IPS-11a (cell line): ENCODE data around the gene PTPRG.

ENCODE experiments used
- H3K4me3 ChIP-seq: one replicate; pipeline ENCODE4 v1.5.1; 2013; ENCODE audit warnings: low read depth, low read length, control low read depth

Gene PTPRG

GRCh38 chr3:61877359-61878138 lies 316.2 kb downstream of the PTPRG start:
- H3K4me3 ChIP-seq = no peak overlapping the region

GRCh38 chr3:61882253-61882652 lies 320.9 kb downstream of the PTPRG start:
- no peak overlapping the region for H3K4me3 ChIP-seq

- H3K4me3 ChIP-seq = no peak overlapping the region
Measured at GRCh38 chr3:61884794-61885193, 323.4 kb downstream of the PTPRG start.

- no peak overlapping the region for H3K4me3 ChIP-seq
Measured at GRCh38 chr3:61885414-61885813, 324.0 kb downstream of the PTPRG start.

- H3K4me3 ChIP-seq = no peak overlapping the region
Measured at GRCh38 chr3:61887206-61887605, 325.8 kb downstream of the PTPRG start.

- no peak overlapping the region for H3K4me3 ChIP-seq
Measured at GRCh38 chr3:61889259-61889658, 327.9 kb downstream of the PTPRG start.

GRCh38 chr3:61890167-61890566 lies 328.8 kb downstream of the PTPRG start:
- no peak overlapping the region for H3K4me3 ChIP-seq

- H3K4me3 ChIP-seq = no peak overlapping the region
Measured at GRCh38 chr3:61890586-61890985, 329.2 kb downstream of the PTPRG start.

GRCh38 chr3:61892891-61893290 lies 331.5 kb downstream of the PTPRG start:
- no peak overlapping the region for H3K4me3 ChIP-seq

GRCh38 chr3:61893840-61894566 lies 332.6 kb downstream of the PTPRG start:
- no peak overlapping the region for H3K4me3 ChIP-seq

- H3K4me3 ChIP-seq = no peak overlapping the region
Measured at GRCh38 chr3:61894988-61895935, 333.9 kb downstream of the PTPRG start.

- H3K4me3 ChIP-seq = no peak overlapping the region
Measured at GRCh38 chr3:61896251-61896650, 334.9 kb downstream of the PTPRG start.

- no peak overlapping the region for H3K4me3 ChIP-seq
Measured at GRCh38 chr3:61897848-61898247, 336.5 kb downstream of the PTPRG start.

GRCh38 chr3:61899700-61900462 lies 338.5 kb downstream of the PTPRG start:
- no peak overlapping the region for H3K4me3 ChIP-seq

GRCh38 chr3:61901496-61901895 lies 340.1 kb downstream of the PTPRG start:
- H3K4me3 ChIP-seq = no peak overlapping the region

- no peak overlapping the region for H3K4me3 ChIP-seq
Measured at GRCh38 chr3:61901986-61902385, 340.6 kb downstream of the PTPRG start.

- H3K4me3 ChIP-seq = no peak overlapping the region
Measured at GRCh38 chr3:61903074-61903473, 341.7 kb downstream of the PTPRG start.

GRCh38 chr3:61903931-61904657 lies 342.7 kb downstream of the PTPRG start:
- H3K4me3 ChIP-seq = no peak overlapping the region

GRCh38 chr3:61907210-61907795 lies 345.9 kb downstream of the PTPRG start:
- H3K4me3 ChIP-seq = no peak overlapping the region
